NCI-H69 (cell line): Measurements from ENCODE around the gene FAAP24.
A peak's percentile ranks its signal among the peaks of the same experiment; 100 is the strongest.
"Not testable (repeated sequence)": the region's sequence is repeated elsewhere in the genome, so short reads cannot be mapped to it uniquely, and the experiment has no call there.

ENCODE experiments used
- DNase-seq: peaks from one replicate; lab custom pipeline; 2025; lab: John Stamatoyannopoulos, UW

FAAP24 gene, protein sequence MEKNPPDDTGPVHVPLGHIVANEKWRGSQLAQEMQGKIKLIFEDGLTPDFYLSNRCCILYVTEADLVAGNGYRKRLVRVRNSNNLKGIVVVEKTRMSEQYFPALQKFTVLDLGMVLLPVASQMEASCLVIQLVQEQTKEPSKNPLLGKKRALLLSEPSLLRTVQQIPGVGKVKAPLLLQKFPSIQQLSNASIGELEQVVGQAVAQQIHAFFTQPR

GRCh38 chr19:32971715-32972540 lies at the start of gene FAAP24, which contains the start of gene CEP89:
Gene FAAP24, plus strand, starts transcription at chr19:32972242. Its CDS starts 955 bp downstream, at chr19:32973197.
Gene CEP89, minus strand, starts transcription at chr19:32971958. Its CDS starts 84 bp downstream, at chr19:32971874.
- peak; percentile 100 for DNase-seq

DNA sequence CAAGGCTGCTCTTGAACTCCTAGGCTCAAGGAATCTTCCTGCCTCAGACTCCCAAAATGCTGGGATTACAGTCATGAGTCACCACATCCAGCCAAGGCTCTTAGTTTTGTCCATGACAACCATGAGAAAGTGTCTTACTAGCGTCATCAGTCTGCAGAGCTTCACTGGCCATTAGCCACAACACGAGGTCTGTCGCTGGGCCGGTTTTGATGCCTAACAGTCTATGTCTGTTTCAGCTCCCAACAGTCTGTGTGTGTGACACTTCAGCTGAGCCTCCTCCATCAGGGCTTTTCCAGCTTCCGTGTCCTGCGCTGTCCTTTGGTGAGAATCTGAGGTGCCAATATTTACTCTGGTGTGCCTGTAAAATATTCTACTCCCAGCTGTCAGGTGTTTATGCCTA lies 47.8 kb upstream of the FAAP24 start:
- no peak for DNase-seq

DNA sequence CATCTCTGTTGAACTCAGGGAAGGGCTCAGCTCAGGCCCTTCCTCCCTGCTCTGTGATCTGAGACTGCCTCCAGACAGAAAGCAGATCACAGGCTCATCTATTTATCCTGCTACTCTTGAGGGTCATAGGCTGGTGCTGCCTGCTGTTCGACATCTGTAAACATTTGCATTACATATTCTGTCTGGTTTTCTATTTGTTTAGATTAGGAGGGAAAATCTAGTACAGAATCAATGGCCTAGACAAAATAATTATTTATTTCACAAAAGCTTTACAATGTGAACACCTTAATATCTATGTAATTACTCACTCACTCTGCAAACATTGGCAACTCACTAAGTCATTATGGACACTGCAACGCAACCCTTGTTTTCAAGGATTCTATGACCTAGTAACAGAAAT lies 43.2 kb upstream of the FAAP24 start:
- DNase-seq = peak; percentile 83

GRCh38 chr19:32930567-32930966 lies 41.5 kb upstream of the FAAP24 start:
- DNase-seq = no peak

DNA sequence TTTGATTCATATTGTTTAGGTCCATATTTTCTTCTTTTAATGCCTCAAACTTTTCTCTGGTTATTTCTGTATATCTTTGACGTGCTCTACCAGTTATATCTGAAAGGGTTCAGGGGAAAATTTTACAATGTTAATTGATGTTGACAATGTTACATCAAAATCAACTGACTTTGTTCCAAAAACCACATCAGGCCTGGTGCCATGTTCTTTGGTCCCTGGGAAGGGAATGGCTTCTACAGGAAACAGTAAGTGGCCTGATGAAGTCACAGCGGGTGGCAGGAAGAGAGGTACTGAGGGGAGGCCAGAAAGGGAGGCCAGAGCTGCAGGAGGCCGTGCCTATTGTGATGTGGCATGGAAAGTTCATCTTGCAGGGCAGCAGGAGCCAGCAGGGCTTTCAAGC lies 38.5 kb upstream of the FAAP24 start:
- no peak for DNase-seq

- DNase-seq = no peak
Observed at GRCh38 chr19:32935629-32936028, 36.4 kb upstream of the FAAP24 start.

DNA sequence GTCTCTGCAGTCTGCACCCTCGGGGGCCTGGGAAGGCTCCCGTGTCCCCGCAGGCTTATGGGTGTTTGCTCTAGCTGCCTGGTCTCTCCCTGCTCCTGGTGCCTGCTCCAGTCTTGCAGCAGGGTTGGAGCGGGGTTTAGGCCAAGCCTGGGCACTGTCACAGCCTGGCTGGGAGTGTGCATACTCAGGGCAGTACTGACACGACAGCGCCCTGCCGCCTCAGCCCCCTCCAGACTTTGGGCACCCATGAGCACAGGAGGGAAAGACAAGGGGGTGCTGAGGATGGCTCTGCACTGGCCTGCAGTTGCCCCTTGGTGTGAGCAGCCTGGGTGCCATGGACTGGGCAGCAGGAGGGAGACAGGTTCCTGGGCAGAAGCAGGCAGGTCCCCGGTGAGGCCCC lies 36.0 kb upstream of the FAAP24 start:
- DNase-seq = no peak

DNA sequence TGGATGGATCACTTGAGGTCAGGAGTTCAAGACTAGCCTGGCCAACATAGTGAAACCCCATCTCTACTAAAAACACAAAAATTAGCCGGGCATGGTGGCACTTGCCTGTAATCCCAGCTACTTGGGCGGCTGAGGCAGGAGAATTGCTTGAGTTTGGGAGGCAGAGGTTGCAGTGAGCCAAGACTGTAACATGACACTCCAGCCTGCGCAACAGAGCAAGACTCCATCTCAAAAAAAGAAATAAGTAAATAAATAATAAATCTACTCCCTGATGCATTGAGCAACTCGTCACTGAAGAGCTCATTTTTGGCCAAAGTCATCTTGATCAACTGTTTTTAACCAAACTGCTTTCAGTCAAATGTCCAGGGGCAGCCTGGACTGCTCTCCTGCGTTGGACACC lies 30.8 kb upstream of the FAAP24 start:
- DNase-seq = not testable (repeated sequence)

- DNase-seq = no peak
Observed at GRCh38 chr19:32945260-32945659, 26.8 kb upstream of the FAAP24 start.

DNA sequence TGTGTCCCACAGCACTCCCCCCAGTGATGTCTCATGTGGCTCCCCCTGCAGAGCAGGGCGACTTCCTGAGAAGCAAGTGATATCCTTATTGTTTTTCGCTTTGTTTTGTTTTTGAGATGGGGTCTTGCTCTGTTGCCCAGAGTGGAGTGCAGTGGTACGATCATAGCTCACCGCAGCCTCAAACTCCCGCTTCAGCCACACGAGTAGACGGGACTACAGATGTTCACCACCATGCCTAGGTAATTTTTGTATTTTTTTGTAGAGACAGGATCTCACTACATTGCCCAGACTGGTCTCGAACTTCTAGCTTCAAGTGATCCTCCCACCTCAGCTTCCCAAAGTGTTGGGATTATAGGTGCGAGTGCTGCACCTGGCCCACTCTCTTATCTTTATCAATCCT lies 5.3 kb upstream of the FAAP24 start:
- DNase-seq = no peak

- DNase-seq = no peak
Observed at GRCh38 chr19:32969549-32969948, 2.5 kb upstream of the FAAP24 start.

DNA sequence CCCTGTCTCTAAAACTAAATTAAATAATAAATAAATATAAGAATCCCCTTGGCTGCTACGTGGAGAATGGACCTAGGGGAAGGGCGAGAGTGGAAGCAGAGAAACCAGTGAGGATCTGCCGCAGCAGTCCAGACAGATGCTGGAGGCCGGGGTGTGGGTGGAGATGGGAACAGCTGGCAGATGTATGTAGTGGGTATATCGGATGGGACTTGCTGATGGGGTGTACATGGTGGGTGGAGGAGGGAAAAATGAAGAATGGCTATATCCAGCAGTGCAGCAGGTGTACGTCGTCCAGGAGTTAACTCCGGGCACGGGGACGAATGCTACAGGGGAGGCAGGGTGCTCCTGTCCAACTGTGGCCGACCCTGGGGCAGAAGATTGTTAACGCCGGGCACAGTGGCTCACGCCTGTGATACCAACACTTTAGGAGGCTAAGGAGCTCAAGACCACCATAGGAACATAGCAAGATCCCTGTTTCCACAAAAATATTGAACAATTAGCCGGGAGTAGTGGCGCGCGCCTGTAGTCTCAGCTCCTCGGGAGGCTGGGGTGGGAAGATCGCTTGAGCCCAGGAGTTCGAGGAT lies 938 bp upstream of the FAAP24 start:
- DNase-seq = peak; percentile 20

- peak; percentile 67 for DNase-seq
Observed at GRCh38 chr19:32976223-32976805, 4.3 kb downstream of the FAAP24 start.

DNA sequence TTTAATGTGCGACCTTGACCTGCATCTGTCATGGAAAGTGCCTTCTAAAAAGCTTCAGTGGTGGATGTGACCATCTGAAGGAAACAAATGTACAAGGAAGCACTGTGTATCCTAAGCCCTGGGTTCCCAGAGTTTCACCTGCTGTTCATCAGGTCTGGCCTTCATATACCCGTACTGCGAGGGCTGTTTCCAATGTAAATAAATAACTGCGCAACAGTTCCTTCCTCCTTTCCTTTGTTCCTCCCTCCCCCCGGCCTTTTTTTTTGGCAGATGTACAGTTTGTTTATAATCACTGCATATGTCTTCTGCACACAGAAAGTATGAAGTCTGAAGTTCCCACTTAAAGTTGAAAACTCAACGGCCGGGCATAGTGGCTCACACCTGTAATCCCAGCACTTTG lies 5.2 kb downstream of the FAAP24 start:
- no peak for DNase-seq

GRCh38 chr19:32977813-32978212 lies 5.8 kb downstream of the FAAP24 start:
- DNase-seq = not testable (repeated sequence)

DNA sequence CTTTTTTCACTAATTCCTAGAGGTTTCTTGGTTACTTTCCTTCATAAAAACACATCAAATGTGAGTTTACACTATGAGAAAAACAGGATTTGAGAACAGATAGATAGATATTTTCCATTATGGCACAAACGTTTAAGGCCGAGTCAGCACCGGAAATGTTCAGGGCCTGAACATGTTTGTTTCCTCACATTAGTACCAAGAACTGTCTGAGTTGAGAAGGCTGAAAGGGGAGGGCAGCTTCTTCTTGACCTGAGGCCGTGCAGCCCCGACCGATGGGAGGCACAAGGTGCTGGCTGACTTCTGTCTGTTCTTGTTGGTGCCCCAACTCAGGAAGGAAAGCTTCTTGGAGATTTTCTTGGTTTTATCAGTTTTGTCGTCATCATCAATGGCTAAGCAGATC lies 7.8 kb downstream of the FAAP24 start:
- DNase-seq = not testable (repeated sequence)

DNA sequence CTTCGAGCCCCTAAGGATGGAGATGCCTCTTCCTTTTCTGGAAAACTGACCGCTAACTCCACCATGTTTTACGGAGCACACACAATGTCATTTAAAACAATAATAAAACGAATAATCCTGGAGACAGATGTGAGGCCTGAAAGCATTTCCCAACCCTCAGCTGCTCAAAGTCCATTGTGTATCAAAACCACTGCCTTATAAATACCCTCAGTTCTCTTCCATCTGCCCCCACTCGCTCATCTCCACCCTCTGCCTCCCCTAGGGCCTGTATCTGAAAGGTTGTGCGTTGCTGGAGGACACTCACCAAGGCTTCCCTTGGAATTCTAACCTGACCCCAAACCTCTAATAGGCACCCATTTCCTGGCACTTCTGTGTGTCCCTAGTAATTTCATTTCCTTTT lies 10.4 kb downstream of the FAAP24 start:
- DNase-seq = not testable (repeated sequence)

GRCh38 chr19:32988254-32988653 lies 16.2 kb downstream of the FAAP24 start:
- DNase-seq = not testable (repeated sequence)

- no peak for DNase-seq
Observed at GRCh38 chr19:32988724-32989123, 16.7 kb downstream of the FAAP24 start.

DNA sequence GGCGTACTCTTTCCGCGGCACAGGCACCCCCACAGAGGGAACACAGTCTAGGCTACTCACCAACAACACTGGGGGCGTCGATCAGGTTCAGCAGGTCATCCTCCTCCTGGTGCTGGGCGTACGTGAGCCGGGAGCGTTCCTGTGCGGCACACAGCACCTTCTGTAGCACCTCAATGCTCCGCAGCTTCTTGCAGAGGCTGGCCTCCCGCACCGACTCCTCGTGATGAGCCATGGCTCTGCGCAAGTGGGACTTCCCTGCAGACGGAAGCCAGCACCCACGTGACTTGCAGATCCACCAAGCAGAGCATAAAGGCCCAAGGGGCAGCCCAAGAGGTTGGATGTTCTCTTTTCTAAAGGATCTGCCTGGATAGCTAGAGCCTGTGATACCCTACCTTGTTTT lies 23.9 kb downstream of the FAAP24 start:
- DNase-seq = not testable (repeated sequence)

DNA sequence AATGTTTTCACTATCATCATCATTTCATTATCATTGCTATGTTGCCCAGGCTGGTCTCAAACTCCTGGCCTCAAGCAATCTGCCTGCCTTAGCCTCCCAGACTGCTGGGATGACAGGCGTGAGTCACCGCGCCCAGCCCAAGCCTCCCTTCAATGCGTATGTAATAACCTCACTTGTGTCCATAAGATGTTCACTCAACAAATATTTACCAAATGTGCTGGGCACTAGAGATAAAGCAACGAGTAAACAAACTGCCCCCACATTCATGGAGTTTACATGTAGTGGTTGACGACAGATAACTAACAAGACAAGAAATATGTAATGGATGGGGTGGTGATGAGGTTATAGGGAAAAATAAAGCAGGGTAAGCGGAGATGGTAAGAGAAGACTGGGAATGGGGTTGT lies 25.0 kb downstream of the FAAP24 start:
- not testable (repeated sequence) for DNase-seq

- DNase-seq = no peak
Observed at GRCh38 chr19:32997716-32998355, 25.8 kb downstream of the FAAP24 start.
